Stimulated activated CD8-positive, alpha-beta memory T cell treated with anti-CD3 and anti-CD28 coated beads, Interleukin-7, amount 100 ng/mL, for 4 hours (primary cell): ENCODE results near the gene CD247.

Experiments used
- DNase-seq, 2 donors: peaks; one replicate each; pipeline ENCODE4 v3.0.0-alpha.2; 2020; ENCODE audit warnings: low read depth in 2 of 2

The CD247 gene

GRCh38 chr1:167489571-167490340 lies 28.6 kb downstream of the CD247 start:
- peak; percentile 43 to 61 for DNase-seq

GRCh38 chr1:167488786-167489185 lies 29.5 kb downstream of the CD247 start:
- DNase-seq = no peak

GRCh38 chr1:167487614-167488013 lies 30.7 kb downstream of the CD247 start:
- no peak for DNase-seq

- DNase-seq = no peak
Measured at GRCh38 chr1:167486090-167486824, 32.1 kb downstream of the CD247 start.

GRCh38 chr1:167484726-167485502 lies 33.4 kb downstream of the CD247 start:
- no peak for DNase-seq

GRCh38 chr1:167483790-167484189 lies 34.5 kb downstream of the CD247 start:
- DNase-seq = no peak

- DNase-seq = no peak
Measured at GRCh38 chr1:167482184-167482583, 36.1 kb downstream of the CD247 start.

- DNase-seq = no peak
Measured at GRCh38 chr1:167479331-167479979, 38.9 kb downstream of the CD247 start.

GRCh38 chr1:167477986-167478385 lies 40.3 kb downstream of the CD247 start:
- DNase-seq = no peak

GRCh38 chr1:167476061-167476460 lies 42.3 kb downstream of the CD247 start:
- DNase-seq = no peak

GRCh38 chr1:167474191-167474641 lies 44.1 kb downstream of the CD247 start:
- DNase-seq = peak in 1 of 2 donors; percentile 41

GRCh38 chr1:167473761-167474160 lies 44.6 kb downstream of the CD247 start:
- no peak for DNase-seq

GRCh38 chr1:167472752-167473521 lies 45.4 kb downstream of the CD247 start:
- DNase-seq = no peak

- DNase-seq = no peak
Measured at GRCh38 chr1:167471568-167471967, 46.8 kb downstream of the CD247 start.

- no peak for DNase-seq
Measured at GRCh38 chr1:167469280-167469965, 48.9 kb downstream of the CD247 start.

- no peak for DNase-seq
Measured at GRCh38 chr1:167467752-167468151, 50.6 kb downstream of the CD247 start.

- DNase-seq = no peak
Measured at GRCh38 chr1:167467126-167467710, 51.1 kb downstream of the CD247 start.

GRCh38 chr1:167465743-167466142 lies 52.6 kb downstream of the CD247 start:
- DNase-seq = no peak

GRCh38 chr1:167465018-167465417 lies 53.3 kb downstream of the CD247 start:
- DNase-seq = no peak
